Heart left ventricle (tissue), 16 donors: ENCODE measurements around the gene PRSS22. TPM values are rescaled to one million over a fixed set of nuclear protein-coding genes. Genes with fewer than 3 reads are reported as not detected.

Source experiments
- ATAC-seq, 4 donors: fragments of 200-7000 bp; cut with Tn5 transposase; one replicate each; pipeline ENCODE4 v1.9.1; 2020 to 2022; ENCODE audit warnings: moderate library complexity in 4 of 4, mild to moderate bottlenecking in 3 of 4, moderate number of reproducible peaks in 1 of 4
- DNase-seq, 5 donors: peaks; one replicate each; pipeline ENCODE4 v3.0.0-alpha.2; 2020
- H3K27ac ChIP-seq, 12 donors: fragments of 200-600 bp; sonication (generic) in 4 of 12; one replicate each; pipeline versions ENCODE4 v1.5.0 to v1.8.0; 2016 to 2022; ENCODE audit warnings: mild to moderate bottlenecking in 2 of 12
- H3K27me3 ChIP-seq, 9 donors: fragments of 200-600 bp; sonication (generic) in 2 of 9; one replicate each; pipeline versions ENCODE4 v1.5.1 to v1.8.0; 2016 to 2022; ENCODE audit warnings: mild to moderate bottlenecking in 3 of 9
- H3K36me3 ChIP-seq, 9 donors: fragments of 200-600 bp; sonication (generic) in 2 of 9; one replicate each; pipeline versions ENCODE4 v1.5.0 to v1.8.0; 2018 to 2022; ENCODE audit warnings: mild to moderate bottlenecking in 2 of 9
- H3K4me1 ChIP-seq, 12 donors: fragments of 200-600 bp; sonication (generic) in 4 of 12; one replicate each; pipeline versions ENCODE4 v1.5.0 to v1.8.0; 2016 to 2022; ENCODE audit warnings: mild to moderate bottlenecking in 3 of 12
- H3K4me3 ChIP-seq, 12 donors: fragments of 200-600 bp; sonication (generic) in 4 of 12; one replicate each; pipeline versions ENCODE4 v1.5.0 to v1.8.0; 2017 to 2022; ENCODE audit warnings: mild to moderate bottlenecking in 9 of 12, moderate library complexity in 4 of 12
- H3K9me3 ChIP-seq, 12 donors: fragments of 200-600 bp; sonication (generic) in 4 of 12; one replicate each; pipeline versions ENCODE4 v1.5.0 to v1.8.0; 2016 to 2022; ENCODE audit warnings: mild to moderate bottlenecking in 1 of 12
- POLR2A ChIP-seq, 2 donors: fragments of 450-650 bp; IDR thresholded peaks; one replicate each; pipeline ENCODE4 v1.6.1; 2017; ENCODE audit warnings: antibody characterized with exemption in 2 of 2, mild to moderate bottlenecking in 2 of 2, moderate library complexity in 2 of 2
- WGBS, 4 donors: extraction: QIAGEN DNeasy Blood & Tissue Kit in 2 of 4; methylation state at CpG; one replicate each; pipeline versions ENCODE4 v1.1.5 to v1.1.7; 2013 to 2018; 5-methylcytosine and 5-hydroxymethylcytosine counted together
- intact Hi-C, 10 donors: fragments of 100-400 bp; cut with DNase I; formaldehyde crosslinking; loops; one replicate each; pipeline versions ENCODE4 v1.11.1 to v1.14.2; 2022
- polyA plus RNA-seq, 2 donors: library from polyadenylated mRNA; stranded (reverse); fragments of 200-250 nt; gene quantifications; one replicate each; pipeline ENCODE4 v1.2.3, GENCODE V29; 2013
- total RNA-seq, 9 donors: library from RNA; depleted of rRNA in 2 of 9; stranded (reverse); fragments of >200 nt in 2 of 9; fragmentation: NEBNext Ultra II Directional in 3 of 9; extraction: Animal tissue kit (Norgen Biotek cat#: 25700) in 3 of 9; gene quantifications; one replicate each; pipeline versions ENCODE4 v1.1.0 to v1.2.4, GENCODE V29; 2016 to 2023
- TF ChIP-seq, protein P1 (sequence below), 12 donors: fragments of 200-600 bp; sonication (generic) in 4 of 12; IDR thresholded peaks; one replicate each; pipeline versions ENCODE4 v1.5.0 to v1.8.0; 2018 to 2022; ENCODE audit warnings: antibody characterized with exemption in 12 of 12, mild to moderate bottlenecking in 5 of 12
- donor health status: ischemic (EF 13 %, LVEDD 7.1; RV severe dilation, severe dysfunction).
- donor health status: healthy with polysubstance abuse.
- donor health status: DM: no; HTN: yes; CAD: no.
- donor health status: DM: no; HTN: no; CAD: no.
- donor health status: ischemic (EF 25% LVEDD 6.9; RV normal size, moderate dysfunction).
- donor health status: ischemic (EF 25% LVEDD 5.7; RV mildly dilated, moderate dysfunction).
- donor health status: healthy.
- donor health status: DM: yes; HTN: yes; CAD: no.
- donor health status: ischemic (EF 35%, LVEDD 5.7; RV mildly dilated, moderate dysfunction).
- donor health status: nonischemic (EF 11% LVEDD 7.7; RV severe dilation, severe dysfunction).
- donor health status: DM: yes; HTN: yes; CAD: no.
- donor health status: PGD.
- donor health status: ischemic (EF 29% LVEDD 5.4; RV normal size, mild dysfunction).
- donor health status: nonischemic (EF 23%, LVEDD 6.1; RV moderate dilation, normal function).

The PRSS22 gene
- total and polyA plus RNA-seq, 11 donors: not detected

DNA sequence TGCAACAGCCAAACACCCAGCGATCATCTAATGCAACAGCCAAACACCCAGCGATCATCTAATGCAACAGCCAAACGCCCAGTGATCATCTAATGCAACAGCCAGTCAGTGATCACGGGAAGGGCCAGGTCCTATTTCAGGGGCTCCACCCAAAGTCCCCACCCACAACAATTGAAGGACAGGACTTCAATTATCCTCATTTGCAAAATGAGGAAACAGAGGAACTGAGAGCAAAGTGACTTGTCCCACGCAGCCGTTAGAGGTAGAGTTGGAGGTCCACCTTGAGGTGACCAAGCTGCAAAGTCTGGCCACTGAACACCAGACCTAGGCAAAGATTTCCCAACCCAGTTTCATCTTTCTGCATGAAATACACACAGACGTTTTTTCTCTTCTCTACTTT is 24.2 kb downstream of the PRSS22 start:
- TF ChIP-seq POLR2A (IDR thresholded peaks at IDR 0.05): no peak
- TF ChIP-seq, protein P1, sequence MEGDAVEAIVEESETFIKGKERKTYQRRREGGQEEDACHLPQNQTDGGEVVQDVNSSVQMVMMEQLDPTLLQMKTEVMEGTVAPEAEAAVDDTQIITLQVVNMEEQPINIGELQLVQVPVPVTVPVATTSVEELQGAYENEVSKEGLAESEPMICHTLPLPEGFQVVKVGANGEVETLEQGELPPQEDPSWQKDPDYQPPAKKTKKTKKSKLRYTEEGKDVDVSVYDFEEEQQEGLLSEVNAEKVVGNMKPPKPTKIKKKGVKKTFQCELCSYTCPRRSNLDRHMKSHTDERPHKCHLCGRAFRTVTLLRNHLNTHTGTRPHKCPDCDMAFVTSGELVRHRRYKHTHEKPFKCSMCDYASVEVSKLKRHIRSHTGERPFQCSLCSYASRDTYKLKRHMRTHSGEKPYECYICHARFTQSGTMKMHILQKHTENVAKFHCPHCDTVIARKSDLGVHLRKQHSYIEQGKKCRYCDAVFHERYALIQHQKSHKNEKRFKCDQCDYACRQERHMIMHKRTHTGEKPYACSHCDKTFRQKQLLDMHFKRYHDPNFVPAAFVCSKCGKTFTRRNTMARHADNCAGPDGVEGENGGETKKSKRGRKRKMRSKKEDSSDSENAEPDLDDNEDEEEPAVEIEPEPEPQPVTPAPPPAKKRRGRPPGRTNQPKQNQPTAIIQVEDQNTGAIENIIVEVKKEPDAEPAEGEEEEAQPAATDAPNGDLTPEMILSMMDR (IDR thresholded peaks at IDR 0.05): no peak
- Histone ChIP-seq H3K9me3 (no peaks in the 10 kb centered on the region), H3K27ac (no peak overlapping the region), H3K27me3 (peaks cover 0 to 15% (median 0%) of the 10 kb centered on the region in 9 donors), H3K4me3 (no peak overlapping the region), H3K4me1 (peaks cover 0 to 10% (median 0%) of the 10 kb centered on the region in 12 donors), H3K36me3 (no peaks in the 10 kb centered on the region)
- no peak for ATAC-seq
- no peak for DNase-seq
- 57 to 79% (median 69%) methylated on average over 7 of the region's 7 CpGs for WGBS, 4 donors
- intact Hi-C loops: loop anchor here in 1 of 10 donors (10.0 kb wide), 1 partner anchor 81 kb away; the partner anchor contains the start of gene FLYWCH1

DNA sequence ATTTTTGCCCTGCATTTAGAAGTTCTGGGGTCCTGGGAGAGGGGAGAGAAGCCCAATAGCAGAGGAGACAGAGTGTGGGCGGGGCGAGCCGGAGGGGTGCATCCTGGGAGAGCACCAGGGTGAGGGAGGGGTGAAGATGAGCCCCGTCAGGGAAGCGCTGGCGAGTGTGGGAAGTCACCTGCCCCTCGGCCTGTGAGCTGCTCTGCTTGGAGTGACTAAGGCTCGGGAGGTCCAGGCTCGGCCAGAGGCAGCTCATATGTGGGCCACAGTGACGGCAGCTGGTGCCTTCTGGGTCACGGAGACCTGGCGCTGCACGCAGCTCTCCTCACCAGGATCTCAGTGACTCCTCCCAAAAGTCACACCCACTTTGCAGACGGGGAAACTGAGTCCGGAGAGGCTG is 26.8 kb downstream of the PRSS22 start:
- Histone ChIP-seq H3K4me1 (peaks cover 0 to 10% (median 0%) of the 10 kb centered on the region in 12 donors), H3K4me3 (no peak overlapping the region), H3K27ac (no peak overlapping the region), H3K9me3 (no peaks in the 10 kb centered on the region), H3K36me3 (no peaks in the 10 kb centered on the region), H3K27me3 (peaks cover 0 to 15% (median 2%) of the 10 kb centered on the region in 9 donors)
- peak in 1 of 5 donors; percentile 42 for DNase-seq
- intact Hi-C loops: loop anchor here in 1 of 10 donors (10.0 kb wide), 1 partner anchor 84 kb away; the partner anchor contains the start of gene FLYWCH1
- no peak for ATAC-seq
- WGBS, 4 donors: 71 to 80% (median 79%) methylated on average over 13 to 15 of the region's 15 CpGs
- TF ChIP-seq, protein P1 (IDR thresholded peaks at IDR 0.05): no peak
- TF ChIP-seq POLR2A (IDR thresholded peaks at IDR 0.05): no peak

DNA sequence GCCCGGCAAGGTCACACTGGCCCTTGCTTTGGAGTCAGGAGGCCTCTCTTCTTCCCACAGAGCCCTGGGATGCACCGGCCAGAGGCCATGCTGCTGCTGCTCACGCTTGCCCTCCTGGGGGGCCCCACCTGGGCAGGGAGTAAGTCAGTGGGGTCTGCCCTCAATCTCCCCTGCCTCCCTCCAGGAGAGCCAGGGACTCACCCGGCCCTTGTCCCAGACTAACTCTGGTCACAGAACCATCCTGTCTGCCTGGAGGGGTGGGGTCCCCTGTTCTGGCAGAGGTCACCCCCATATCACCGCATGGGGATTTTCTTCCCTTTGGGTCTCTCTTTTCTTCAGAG is 27.6 kb downstream of the PRSS22 start:
- no peak overlapping the region for H3K27ac ChIP-seq
- H3K27me3 ChIP-seq: peaks cover 0 to 15% (median 4%) of the 10 kb centered on the region in 9 donors
- no peaks in the 10 kb centered on the region for H3K9me3 ChIP-seq
- H3K4me3 ChIP-seq: peak overlapping the region in 1 of 12 donors; percentile 20
- 75 to 86% (median 78%) methylated on average over 4 to 5 of the region's 5 CpGs for WGBS, 4 donors
- DNase-seq (peak in 1 of 5 donors; percentile 57), ATAC-seq (peak in 1 of 4 donors; percentile 11)
- no peaks in the 10 kb centered on the region for H3K36me3 ChIP-seq
- no peak for TF ChIP-seq POLR2A (IDR thresholded peaks at IDR 0.05)
- TF ChIP-seq, protein P1 (IDR thresholded peaks at IDR 0.05): no peak
- intact Hi-C loops: loop anchor here in 1 of 10 donors (10.0 kb wide), 1 partner anchor 84 kb away; the partner anchor contains the start of gene FLYWCH1
- H3K4me1 ChIP-seq: peaks cover 0 to 10% (median 0%) of the 10 kb centered on the region in 12 donors

DNA sequence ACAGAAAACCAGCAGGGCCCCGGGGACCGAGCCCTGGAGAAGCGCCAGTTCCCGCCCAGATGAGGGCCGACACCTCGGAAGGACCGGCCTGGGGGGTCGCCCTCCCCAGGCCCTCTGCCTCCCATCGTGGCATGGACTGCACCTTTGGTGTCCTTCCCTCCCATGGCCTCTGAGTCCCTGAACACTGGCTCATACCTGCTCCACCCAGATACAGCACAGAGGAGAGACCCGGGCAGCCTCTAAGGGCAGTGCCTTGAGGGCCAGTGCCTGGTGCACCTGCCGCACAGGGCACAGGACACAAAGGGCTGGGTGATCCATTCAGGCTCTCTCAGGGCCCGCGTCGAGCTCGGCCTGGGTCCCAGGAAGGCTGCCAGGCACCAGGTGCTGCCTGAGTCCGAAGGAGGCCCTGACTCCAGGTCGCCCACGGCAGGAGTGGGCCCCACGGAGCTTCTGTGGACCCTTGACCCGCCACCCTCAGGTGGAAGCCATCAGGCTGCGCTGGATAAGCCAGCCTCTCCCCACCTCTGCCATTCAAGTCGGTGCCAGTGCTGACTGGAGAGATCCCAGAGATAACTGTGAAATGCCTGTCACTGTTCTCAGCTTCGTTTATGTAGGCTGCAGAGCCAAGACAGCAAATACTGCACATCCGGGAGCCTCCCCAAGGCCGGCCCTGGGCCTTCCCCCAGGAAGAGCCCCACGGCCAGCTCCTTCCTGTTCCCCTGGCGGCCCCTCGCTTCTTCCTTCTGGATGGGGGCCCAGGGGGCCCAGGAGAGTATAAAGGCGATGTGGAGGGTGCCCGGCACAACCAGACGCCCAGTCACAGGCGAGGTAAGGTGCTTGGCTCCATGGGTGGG is 28.2 kb downstream of the PRSS22 start, which contains the start of gene ZG16B:
Gene ZG16B, plus strand, starts transcription at position 803 of the 854 bp plus-strand sequence. CDS start 139 bp downstream, outside the sequence.
- peaks cover 0 to 19% (median 4%) of the 10 kb centered on the region in 9 donors for H3K27me3 ChIP-seq

More for the DNA sequence above, 28.2 kb downstream of the PRSS22 start, which contains the start of gene ZG16B:
- Histone ChIP-seq H3K9me3 (no peaks in the 10 kb centered on the region), H3K4me3 (peak within 1 kb of the TSS in 1 of 12 donors; percentile 20), H3K36me3 (no peaks in the 10 kb centered on the region), H3K4me1 (peaks cover 0 to 10% (median 0%) of the 10 kb centered on the region in 12 donors), H3K27ac (no peak within 1 kb of the TSS)
- TF ChIP-seq POLR2A (IDR thresholded peaks at IDR 0.05): no peak
- TF ChIP-seq, protein P1 (IDR thresholded peaks at IDR 0.05): no peak
- 53 to 70% (median 66%) methylated on average over 19 to 32 of the region's 32 CpGs for WGBS, 4 donors
- ATAC-seq (peak in 2 of 4 donors; percentile 31 to 32), DNase-seq (peak in 1 of 5 donors; percentile 44)
- intact Hi-C loops: loop anchor here in 1 of 10 donors (10.0 kb wide), 1 partner anchor 85 kb away; the partner anchor contains the start of gene FLYWCH1
